Nephron progenitor cell (in vitro differentiated cells): Measurements from ENCODE around the gene GGACT.

Experiments used
- DNase-seq: peaks from one replicate; pipeline ENCODE4 v3.0.0; 2021
- H3K27ac Mint-ChIP-seq: 2 replicates; pipeline ENCODE4 v1.8.0; 2021; ENCODE audit warnings: mild to moderate bottlenecking, moderate library complexity, mixed read lengths
- H3K27me3 Mint-ChIP-seq: 2 replicates; pipeline ENCODE4 v1.8.0; 2021; ENCODE audit warnings: mild to moderate bottlenecking, low read depth, mixed read lengths; ENCODE audit not compliant: poor library complexity
- H3K36me3 Mint-ChIP-seq: 2 replicates; pipeline ENCODE4 v1.8.0; 2021; ENCODE audit warnings: low read depth, mixed read lengths
- H3K4me1 Mint-ChIP-seq: 2 replicates; pipeline ENCODE4 v1.8.0; 2021; ENCODE audit warnings: mixed read lengths
- H3K4me3 Mint-ChIP-seq: 2 replicates; pipeline ENCODE4 v1.8.0; 2021; ENCODE audit warnings: mild to moderate bottlenecking, moderate library complexity, mixed read lengths
- H3K9me3 Mint-ChIP-seq: 2 replicates; pipeline ENCODE4 v1.8.0; 2021; ENCODE audit warnings: mild to moderate bottlenecking, moderate library complexity, mixed read lengths
- TF ChIP-seq, protein P1 (sequence below): fragments of 200-600 bp; sonication (generic); IDR thresholded peaks from 2 replicates; pipeline ENCODE4 v1.5.0; 2021; ENCODE audit warnings: antibody characterized with exemption

Gene GGACT

DNA sequence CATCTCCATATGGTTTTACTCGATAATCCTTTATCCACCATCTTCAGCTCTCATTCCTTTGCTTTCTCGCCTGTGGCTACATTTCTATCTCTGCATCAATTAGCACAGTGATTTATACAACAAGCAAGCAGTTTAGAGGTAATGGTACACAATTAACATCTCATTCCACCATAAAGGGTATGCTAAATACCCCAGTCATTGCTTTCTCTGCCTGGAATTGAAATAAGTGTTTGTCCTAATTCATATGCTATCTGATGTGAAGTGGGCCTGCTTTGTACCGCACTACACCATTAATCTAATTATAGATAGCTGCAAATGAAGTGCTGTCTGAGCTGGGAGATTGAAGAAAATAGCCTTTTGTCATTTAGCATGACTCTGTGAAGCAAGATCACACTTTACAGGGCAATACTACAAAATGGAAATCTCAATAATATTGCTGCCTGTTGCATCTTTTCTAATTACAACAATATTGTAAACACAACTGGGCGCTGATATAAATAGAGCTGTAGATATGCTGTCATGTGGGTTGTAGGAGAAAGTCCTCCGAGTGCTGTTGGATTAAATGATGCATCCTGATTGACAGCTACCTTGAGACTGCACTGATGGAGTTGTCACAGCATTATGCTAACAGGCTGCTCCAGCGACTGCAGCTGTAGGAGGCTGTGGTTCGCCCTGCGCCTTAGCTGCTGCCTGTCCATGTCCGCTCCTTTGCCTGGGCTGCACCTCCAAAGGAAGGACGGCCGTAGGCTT is 78.2 kb downstream of the GGACT start:
- H3K27me3 Mint-ChIP-seq, result peaks cover 11% of the 10 kb centered on the region
- peaks cover 86% of the 10 kb centered on the region for H3K4me1 Mint-ChIP-seq
- DNase-seq, result no peak
- H3K27ac Mint-ChIP-seq, result no peak overlapping the region
- H3K4me3 Mint-ChIP-seq, result no peak overlapping the region
- H3K36me3 Mint-ChIP-seq, result peaks cover 5% of the 10 kb centered on the region
- peaks cover 9% of the 10 kb centered on the region for H3K9me3 Mint-ChIP-seq
- TF ChIP-seq, protein P1, sequence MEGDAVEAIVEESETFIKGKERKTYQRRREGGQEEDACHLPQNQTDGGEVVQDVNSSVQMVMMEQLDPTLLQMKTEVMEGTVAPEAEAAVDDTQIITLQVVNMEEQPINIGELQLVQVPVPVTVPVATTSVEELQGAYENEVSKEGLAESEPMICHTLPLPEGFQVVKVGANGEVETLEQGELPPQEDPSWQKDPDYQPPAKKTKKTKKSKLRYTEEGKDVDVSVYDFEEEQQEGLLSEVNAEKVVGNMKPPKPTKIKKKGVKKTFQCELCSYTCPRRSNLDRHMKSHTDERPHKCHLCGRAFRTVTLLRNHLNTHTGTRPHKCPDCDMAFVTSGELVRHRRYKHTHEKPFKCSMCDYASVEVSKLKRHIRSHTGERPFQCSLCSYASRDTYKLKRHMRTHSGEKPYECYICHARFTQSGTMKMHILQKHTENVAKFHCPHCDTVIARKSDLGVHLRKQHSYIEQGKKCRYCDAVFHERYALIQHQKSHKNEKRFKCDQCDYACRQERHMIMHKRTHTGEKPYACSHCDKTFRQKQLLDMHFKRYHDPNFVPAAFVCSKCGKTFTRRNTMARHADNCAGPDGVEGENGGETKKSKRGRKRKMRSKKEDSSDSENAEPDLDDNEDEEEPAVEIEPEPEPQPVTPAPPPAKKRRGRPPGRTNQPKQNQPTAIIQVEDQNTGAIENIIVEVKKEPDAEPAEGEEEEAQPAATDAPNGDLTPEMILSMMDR, result no peak

- TF ChIP-seq, protein P1, result no peak
- Mint-ChIP-seq H3K27ac (peak overlapping the region; percentile 60), H3K27me3 (peaks cover 11% of the 10 kb centered on the region), H3K36me3 (peaks cover 5% of the 10 kb centered on the region), H3K9me3 (peaks cover 9% of the 10 kb centered on the region), H3K4me3 (peak overlapping the region; percentile 27), H3K4me1 (peaks cover 76% of the 10 kb centered on the region)
- DNase-seq, result no peak
Measured at GRCh38 chr13:100508996-100509395, 79.6 kb downstream of the GGACT start.

DNA sequence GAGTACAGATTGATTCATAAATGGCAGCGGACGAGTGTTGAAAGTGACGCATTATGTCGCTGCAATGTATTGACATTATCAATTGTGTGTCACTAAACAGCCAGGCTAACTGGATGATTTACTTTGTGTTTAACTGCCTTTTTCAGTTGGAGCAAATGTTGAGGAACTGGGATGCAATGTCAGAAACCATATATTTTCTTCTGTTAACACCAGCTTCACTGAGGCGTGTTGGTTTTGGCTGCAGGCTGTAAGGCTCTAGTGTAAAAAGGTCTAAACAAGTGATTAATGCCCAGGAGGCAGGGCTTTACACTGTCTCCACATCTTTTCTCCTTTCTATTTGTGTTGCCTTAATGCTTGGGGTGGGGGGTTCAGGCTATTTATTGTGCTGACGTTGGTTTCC is 80.1 kb downstream of the GGACT start:
- Mint-ChIP-seq H3K4me1 (peaks cover 70% of the 10 kb centered on the region), H3K27me3 (peaks cover 11% of the 10 kb centered on the region), H3K9me3 (peaks cover 9% of the 10 kb centered on the region), H3K4me3 (no peak overlapping the region), H3K36me3 (peaks cover 5% of the 10 kb centered on the region), H3K27ac (peak overlapping the region; percentile 60)
- peak; percentile 28 for DNase-seq
- TF ChIP-seq, protein P1, result no peak

GRCh38 chr13:100506600-100507422 is 81.8 kb downstream of the GGACT start:
- TF ChIP-seq, protein P1, result no peak

DNA sequence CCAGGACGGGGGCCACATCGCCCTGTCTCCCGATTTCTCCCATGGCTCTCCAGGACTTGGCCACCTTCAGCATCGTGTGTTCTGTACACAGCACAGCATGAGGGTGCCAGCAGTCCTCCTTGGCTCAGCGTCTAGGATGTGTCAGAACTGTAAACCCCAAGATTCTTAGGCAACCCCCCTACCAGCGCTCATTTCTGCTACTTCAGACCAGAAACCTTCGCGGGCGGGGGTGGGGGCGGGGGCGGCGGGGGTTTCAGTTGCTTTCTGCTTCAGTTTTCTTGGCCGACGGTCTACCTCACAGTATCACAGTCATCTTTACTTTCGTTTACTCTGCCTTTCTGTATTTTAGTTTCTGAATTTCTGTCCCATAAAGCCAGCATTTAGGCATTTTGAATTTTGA is 82.4 kb downstream of the GGACT start:
- H3K9me3 Mint-ChIP-seq, result peaks cover 9% of the 10 kb centered on the region
- no peak for DNase-seq
- H3K27me3 Mint-ChIP-seq, result peaks cover 8% of the 10 kb centered on the region
- no peak overlapping the region for H3K27ac Mint-ChIP-seq
- H3K36me3 Mint-ChIP-seq, result peaks cover 9% of the 10 kb centered on the region
- H3K4me3 Mint-ChIP-seq, result no peak overlapping the region
- TF ChIP-seq, protein P1, result no peak
- peaks cover 59% of the 10 kb centered on the region for H3K4me1 Mint-ChIP-seq

More at GRCh38 chr13:100506600-100507422, 81.8 kb downstream of the GGACT start:
- Mint-ChIP-seq H3K9me3 (peaks cover 9% of the 10 kb centered on the region), H3K27me3 (peaks cover 11% of the 10 kb centered on the region), H3K27ac (no peak overlapping the region), H3K36me3 (peaks cover 9% of the 10 kb centered on the region), H3K4me1 (peaks cover 66% of the 10 kb centered on the region), H3K4me3 (no peak overlapping the region)
- no peak for DNase-seq
